Stomach (tissue), 9 donors: ENCODE results near the gene IFT27. TPM values are rescaled to one million over a fixed set of nuclear protein-coding genes. Genes with fewer than 3 reads are reported as not detected.

ENCODE experiments used
- DNase-seq, 2 donors: peaks; one replicate each; pipeline versions ENCODE4 v3.0.0 to v3.0.0-alpha.2; 2013 to 2019
- H3K27ac ChIP-seq, 5 donors: fragments of 200-600 bp in 4 of 5; sonication (generic) in 4 of 5; one replicate each; pipeline ENCODE4 v1.5.1; 2013 to 2019; ENCODE audit warnings: mild to moderate bottlenecking in 1 of 5, moderate library complexity in 1 of 5
- H3K27me3 ChIP-seq, 3 donors: fragments of 200-600 bp; sonication (generic); one replicate each; pipeline ENCODE4 v1.5.1; 2017 to 2019; ENCODE audit warnings: mixed run types in 1 of 3
- H3K36me3 ChIP-seq, 4 donors: fragments of 200-600 bp; sonication (generic); 1 replicate in 3 of 4; 2 replicates in 1 of 4; pipeline ENCODE4 v1.5.1; 2016 to 2019
- H3K4me1 ChIP-seq, 4 donors: fragments of 200-600 bp; sonication (generic); one replicate each; pipeline ENCODE4 v1.5.1; 2016 to 2019
- H3K4me3 ChIP-seq, 4 donors: fragments of 200-600 bp; sonication (generic) in 3 of 4; one replicate each; pipeline ENCODE4 v1.5.1; 2016 to 2019; ENCODE audit warnings: mild to moderate bottlenecking in 1 of 4
- H3K9me3 ChIP-seq, 4 donors: fragments of 200-600 bp; sonication (generic); one replicate each; pipeline ENCODE4 v1.5.1; 2016 to 2019
- CTCF ChIP-seq, 7 experiments: fragments of 450-650 bp in 4 of 7; fragments of 200-600 bp in 3 of 7; sonication (generic) in 3 of 7; IDR thresholded peaks; one replicate each; pipeline ENCODE4 v1.5.1; 2016 to 2019; ENCODE audit warnings: antibody characterized with exemption in 7 of 7, control low read depth in 2 of 7, mild to moderate bottlenecking in 1 of 7
- EP300 ChIP-seq: sonication (generic); formaldehyde crosslinking; IDR thresholded peaks from one replicate; pipeline ENCODE4 v1.6.1; 2017; ENCODE audit warnings: antibody characterized with exemption
- POLR2A ChIP-seq, 4 donors: fragments of 450-650 bp; IDR thresholded peaks; one replicate each; pipeline ENCODE4 v1.6.1; 2016; ENCODE audit warnings: antibody characterized with exemption in 4 of 4, control low read depth in 2 of 4, mild to moderate bottlenecking in 1 of 4, moderate library complexity in 1 of 4
- POLR2AphosphoS5 ChIP-seq, 3 donors: sonication (generic); formaldehyde crosslinking; IDR thresholded peaks; one replicate each; pipeline ENCODE4 v1.6.1; 2016; ENCODE audit warnings: antibody characterized with exemption in 3 of 3
- WGBS, 5 donors: extraction: QIAGEN DNeasy Blood & Tissue Kit in 3 of 5; methylation state at CpG; one replicate each; pipeline versions ENCODE4 v1.1.5 to v1.1.7; 2013 to 2018; 5-methylcytosine and 5-hydroxymethylcytosine counted together
- intact Hi-C: fragments of 100-400 bp; cut with DNase I; formaldehyde crosslinking; loops from one replicate; pipeline ENCODE4 v1.15.1; 2023; ENCODE audit warnings: low total_unique reads
- polyA plus RNA-seq, 3 donors: library from polyadenylated mRNA; stranded (reverse); fragments of 200-250 nt; gene quantifications; one replicate each; pipeline ENCODE4 v1.2.3, GENCODE V29; 2013
- total RNA-seq, 5 donors: library from RNA; depleted of rRNA; stranded (reverse); fragments of >200 nt; gene quantifications; one replicate each; pipeline versions ENCODE4 v1.1.0 to v1.2.3, GENCODE V29; 2014 to 2016
- donor health status: healthy with polysubstance abuse.
- donor health status: Bipolar disorder and iron deficiency.
- donor health status: healthy.

Gene IFT27
- total and polyA plus RNA-seq, 8 donors: 8.2 to 36.1 (median 18.4) TPM

GRCh38 chr22:36819112-36819511 lies 43.2 kb upstream of the IFT27 start:
- Histone ChIP-seq H3K27me3 (peaks cover 22 to 96% (median 56%) of the 10 kb centered on the region in 3 donors), H3K27ac (no peak overlapping the region), H3K36me3 (no peaks in the 10 kb centered on the region), H3K4me1 (peaks cover 11 to 15% (median 13%) of the 10 kb centered on the region in 4 donors), H3K9me3 (no peaks in the 10 kb centered on the region), H3K4me3 (no peak overlapping the region)
- DNase-seq: peak in 1 of 2 donors; percentile 12
- 26 to 34% (median 30%) methylated on average over 6 to 9 of the region's 9 CpGs for WGBS, 5 donors
- intact Hi-C loops: no loop called here
- TF ChIP-seq POLR2A (IDR thresholded peaks at IDR 0.05) (no peak), CTCF (IDR thresholded peaks at IDR 0.05) (no peak), POLR2AphosphoS5 (IDR thresholded peaks at IDR 0.05) (no peak), EP300 (no peak)

- TF ChIP-seq POLR2AphosphoS5 (IDR thresholded peaks at IDR 0.05) (no peak), CTCF (IDR thresholded peaks at IDR 0.05) (no peak), POLR2A (IDR thresholded peaks at IDR 0.05) (no peak), EP300 (no peak)
- no peaks in the 10 kb centered on the region for H3K36me3 ChIP-seq
- WGBS, 5 donors: 66 to 86% (median 72%) methylated on average over 5 to 6 of the region's 6 CpGs
- peaks cover 11 to 15% (median 13%) of the 10 kb centered on the region in 4 donors for H3K4me1 ChIP-seq
- H3K27ac ChIP-seq: no peak overlapping the region
- intact Hi-C loops: no loop called here
- no peak for DNase-seq
- H3K9me3 ChIP-seq: no peaks in the 10 kb centered on the region
- no peak overlapping the region for H3K4me3 ChIP-seq
- H3K27me3 ChIP-seq: peaks cover 22 to 96% (median 56%) of the 10 kb centered on the region in 3 donors
Observed at GRCh38 chr22:36818010-36818642, 42.2 kb upstream of the IFT27 start.

GRCh38 chr22:36817525-36817848 lies 41.6 kb upstream of the IFT27 start:
- H3K27ac ChIP-seq: no peak overlapping the region
- H3K36me3 ChIP-seq: no peaks in the 10 kb centered on the region
- peaks cover 11 to 15% (median 13%) of the 10 kb centered on the region in 4 donors for H3K4me1 ChIP-seq
- H3K9me3 ChIP-seq: no peaks in the 10 kb centered on the region
- WGBS, 5 donors: 24 to 41% (median 34%) methylated on average over 5 of the region's 5 CpGs
- peaks cover 22 to 89% (median 58%) of the 10 kb centered on the region in 3 donors for H3K27me3 ChIP-seq
- no peak overlapping the region for H3K4me3 ChIP-seq
- intact Hi-C loops: no loop called here
- no peak for DNase-seq
- TF ChIP-seq EP300 (no peak), CTCF (IDR thresholded peaks at IDR 0.05) (no peak), POLR2AphosphoS5 (IDR thresholded peaks at IDR 0.05) (no peak), POLR2A (IDR thresholded peaks at IDR 0.05) (no peak)

GRCh38 chr22:36816636-36817524 lies 41.0 kb upstream of the IFT27 start, which contains the start of gene PVALB:
PVALB (minus strand) TSS chr22:36817035; CDS start chr22:36817005, 30 bp downstream.
- peak in 1 of 2 donors; percentile 85 for DNase-seq
- H3K27ac ChIP-seq: no peak within 1 kb of the TSS
- H3K4me1 ChIP-seq: peaks cover 11 to 15% (median 13%) of the 10 kb centered on the region in 4 donors
- peaks cover 22 to 83% (median 61%) of the 10 kb centered on the region in 3 donors for H3K27me3 ChIP-seq
- WGBS, 5 donors: 1 to 3% (median 2%) methylated on average over 36 to 75 of the region's 75 CpGs
- H3K9me3 ChIP-seq: no peaks in the 10 kb centered on the region
- H3K4me3 ChIP-seq: peak within 1 kb of the TSS in 3 of 4 donors; percentile 25 to 39 (median 29)
- no peak for TF ChIP-seq EP300
- TF ChIP-seq CTCF (IDR thresholded peaks at IDR 0.05): no peak
- TF ChIP-seq POLR2AphosphoS5 (IDR thresholded peaks at IDR 0.05): no peak
- no peak for TF ChIP-seq POLR2A (IDR thresholded peaks at IDR 0.05)
- H3K36me3 ChIP-seq: no peaks in the 10 kb centered on the region
- intact Hi-C loops: no loop called here
